OCI-M2 (cell line): ENCODE data around the gene CFAP70.
"Not testable (repeated sequence)": the region's sequence is repeated elsewhere in the genome, so short reads cannot be mapped to it uniquely, and the experiment has no call there.

ENCODE experiments used
- DNase-seq: peaks from one replicate; lab custom pipeline; 2025; ENCODE audit not compliant: unreplicated experiment; lab: John Stamatoyannopoulos, UW

Gene CFAP70

DNA sequence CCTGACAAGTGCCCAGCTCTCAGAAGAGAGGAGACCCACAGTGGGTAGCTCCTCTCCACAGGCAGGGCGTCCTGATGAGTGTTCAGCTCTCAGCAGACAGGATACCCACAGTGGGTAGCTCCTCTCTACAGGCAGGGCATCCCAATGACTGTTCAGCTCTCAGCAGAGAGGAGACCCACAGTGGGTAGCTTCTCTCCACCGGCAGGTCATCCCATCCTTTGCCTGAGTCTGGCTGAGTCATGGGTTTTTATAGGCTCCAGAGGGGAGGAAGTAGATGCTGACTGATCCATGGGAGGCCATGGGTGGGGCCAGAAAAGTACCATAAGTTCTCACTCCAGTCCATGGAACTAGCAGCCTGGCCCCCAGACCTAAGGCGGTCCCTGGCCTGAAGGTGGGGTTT, 18.5 kb downstream of the CFAP70 start:
- DNase-seq, result no peak

DNA sequence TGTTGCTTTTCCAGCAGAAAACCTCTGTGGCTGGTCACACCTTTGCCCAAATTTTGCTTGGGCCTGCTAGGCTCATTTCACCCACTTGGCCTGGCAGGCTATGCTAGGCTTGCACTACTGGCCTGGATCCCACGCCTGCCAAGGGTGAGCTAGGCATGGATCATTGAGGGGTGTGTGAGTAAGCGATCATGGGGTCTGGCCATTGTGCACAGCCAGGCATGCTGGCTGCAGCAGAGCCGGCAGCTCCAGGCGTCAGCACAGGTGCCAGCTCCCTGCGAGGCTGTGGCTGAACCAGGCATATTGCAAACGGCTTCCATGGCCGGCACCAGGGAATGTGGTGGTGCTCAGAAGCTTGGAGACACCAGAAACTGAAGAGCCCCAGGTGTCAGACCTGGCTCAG, 19.2 kb downstream of the CFAP70 start:
- no peak for DNase-seq

DNA sequence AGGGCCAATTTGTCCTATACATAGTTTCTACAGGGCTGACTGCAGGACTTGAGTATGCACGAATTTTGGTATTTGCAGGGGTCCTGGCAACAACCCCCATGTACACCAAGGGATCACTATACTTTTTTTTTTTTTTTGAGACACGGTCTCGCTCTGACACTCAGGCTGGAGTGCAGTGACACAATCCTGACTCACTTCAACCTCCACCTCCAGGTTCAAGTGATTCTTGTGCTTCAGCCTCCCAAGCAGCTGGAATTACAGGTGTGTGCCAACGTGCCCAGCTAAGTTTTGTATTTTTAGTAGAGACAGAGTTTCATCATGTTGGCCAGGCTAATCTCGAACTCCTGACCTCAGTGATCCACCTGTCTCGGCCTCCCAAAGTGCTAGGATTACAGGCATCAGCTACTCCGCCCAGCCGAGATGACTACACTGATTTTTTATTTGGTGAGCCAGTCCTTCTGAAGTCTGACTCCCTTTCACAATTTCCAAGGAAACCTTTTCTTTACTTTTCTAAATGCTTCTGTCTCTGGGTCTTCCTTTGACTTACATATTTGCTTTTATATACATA, 19.8 kb downstream of the CFAP70 start:
- DNase-seq, result no peak

DNA sequence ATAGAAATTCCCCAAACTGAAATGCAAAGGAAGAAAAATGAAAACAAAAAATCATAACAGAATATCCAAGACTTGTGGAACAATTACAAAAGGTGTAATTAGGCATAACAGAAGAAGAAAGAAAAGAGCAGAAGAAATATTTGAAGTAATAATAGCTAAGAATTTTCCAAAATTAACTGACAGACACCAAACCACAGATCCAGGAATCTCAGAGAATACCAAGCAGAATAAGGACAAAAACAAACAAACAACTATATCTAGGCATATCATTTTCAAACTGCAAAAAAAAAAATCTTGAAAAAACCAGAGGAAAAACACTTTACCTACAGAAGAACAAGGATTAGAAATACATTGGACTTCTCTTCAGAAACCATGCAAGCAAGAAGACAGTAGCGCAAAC, 25.5 kb downstream of the CFAP70 start:
- no peak for DNase-seq

DNA sequence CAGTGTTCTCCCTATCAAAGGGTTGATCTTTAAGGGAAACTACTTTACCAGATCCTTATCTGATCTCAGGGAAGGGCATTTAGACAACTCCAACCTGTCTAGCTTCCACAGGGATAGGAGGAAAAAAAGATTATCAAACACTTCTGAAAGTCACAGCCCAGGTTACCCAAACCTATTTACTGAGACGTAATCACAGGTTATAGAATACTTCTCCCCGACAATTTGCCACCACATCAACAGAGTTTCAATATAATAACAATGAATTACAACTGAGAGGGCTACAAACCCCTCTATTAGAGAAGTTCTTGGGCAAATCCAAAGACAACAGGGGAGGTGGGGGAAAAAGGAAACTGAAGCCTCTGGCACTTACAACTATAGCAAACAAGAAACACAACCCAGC, 26.3 kb downstream of the CFAP70 start:
- DNase-seq, result no peak

DNA sequence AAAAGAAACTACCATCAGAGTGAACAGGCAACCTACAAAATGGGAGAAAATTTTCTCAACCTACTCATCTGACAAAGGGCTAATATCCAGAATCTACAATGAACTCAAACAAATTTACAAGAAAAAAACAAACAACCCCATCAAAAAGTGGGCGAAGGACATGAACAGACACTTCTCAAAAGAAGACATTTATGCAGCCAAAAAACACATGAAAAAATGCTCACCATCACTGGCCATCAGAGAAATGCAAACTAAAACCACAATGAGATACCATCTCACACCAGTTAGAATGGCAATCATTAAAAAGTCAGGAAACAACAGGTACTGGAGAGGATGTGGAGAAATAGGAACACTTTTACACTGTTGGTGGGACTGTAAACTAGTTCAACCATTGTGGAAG, 30.1 kb downstream of the CFAP70 start:
- not testable (repeated sequence) for DNase-seq

DNA sequence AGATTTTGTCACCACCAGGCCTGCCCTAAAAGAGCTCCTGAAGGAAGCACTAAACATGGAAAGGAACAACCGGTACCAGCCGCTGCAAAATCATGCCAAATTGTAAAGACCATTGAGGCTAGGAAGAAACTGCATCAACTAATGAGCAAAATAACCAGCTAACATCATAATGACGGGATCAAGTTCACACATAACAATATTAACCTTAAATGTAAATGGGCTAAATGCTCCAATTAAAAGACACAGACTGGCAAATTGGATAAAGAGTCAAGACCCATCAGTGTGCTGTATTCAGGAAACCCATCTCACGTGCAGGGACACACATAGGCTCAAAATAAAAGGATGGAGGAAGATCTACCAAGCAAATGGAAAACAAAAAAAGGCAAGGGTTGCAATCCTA, 33.4 kb downstream of the CFAP70 start:
- not testable (repeated sequence) for DNase-seq

DNA sequence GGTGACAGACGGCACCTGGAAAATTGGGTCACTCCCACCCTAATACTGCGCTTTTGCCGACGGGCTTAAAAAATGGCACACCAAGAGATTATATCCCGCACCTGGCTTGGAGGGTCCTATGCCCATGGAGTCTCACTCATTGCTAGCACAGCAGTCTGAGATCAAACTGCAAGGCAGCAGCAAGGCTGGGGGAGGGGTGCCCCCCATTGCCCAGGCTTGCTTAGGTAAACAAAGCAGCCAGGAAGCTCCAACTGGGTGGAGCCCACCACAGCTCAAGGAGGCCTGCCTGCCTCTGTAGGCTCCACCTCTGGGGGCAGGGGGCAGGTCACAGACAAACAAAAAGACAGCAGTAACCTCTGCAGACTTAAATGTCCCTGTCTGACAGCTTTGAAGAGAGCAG, 35.1 kb downstream of the CFAP70 start:
- not testable (repeated sequence) for DNase-seq

DNA sequence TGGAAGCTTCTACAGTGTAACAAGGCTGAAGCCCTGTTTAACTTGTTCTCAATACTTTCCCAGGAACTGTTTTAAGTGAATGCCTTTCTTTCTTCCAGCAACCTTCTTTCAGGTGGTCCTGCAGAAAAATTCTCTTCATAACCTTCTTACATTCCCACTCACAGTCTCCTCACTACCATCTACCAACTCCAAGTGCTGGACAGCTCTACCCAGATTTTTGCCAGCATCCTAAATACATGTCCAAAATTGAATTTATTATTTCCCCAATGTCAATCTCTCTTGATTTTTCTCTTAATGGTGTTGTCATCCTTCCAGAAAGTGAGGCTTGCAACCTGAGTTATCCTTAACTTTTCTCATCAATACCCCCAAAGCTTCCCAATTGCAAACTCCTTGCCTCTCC, 48.2 kb downstream of the CFAP70 start:
- no peak for DNase-seq

DNA sequence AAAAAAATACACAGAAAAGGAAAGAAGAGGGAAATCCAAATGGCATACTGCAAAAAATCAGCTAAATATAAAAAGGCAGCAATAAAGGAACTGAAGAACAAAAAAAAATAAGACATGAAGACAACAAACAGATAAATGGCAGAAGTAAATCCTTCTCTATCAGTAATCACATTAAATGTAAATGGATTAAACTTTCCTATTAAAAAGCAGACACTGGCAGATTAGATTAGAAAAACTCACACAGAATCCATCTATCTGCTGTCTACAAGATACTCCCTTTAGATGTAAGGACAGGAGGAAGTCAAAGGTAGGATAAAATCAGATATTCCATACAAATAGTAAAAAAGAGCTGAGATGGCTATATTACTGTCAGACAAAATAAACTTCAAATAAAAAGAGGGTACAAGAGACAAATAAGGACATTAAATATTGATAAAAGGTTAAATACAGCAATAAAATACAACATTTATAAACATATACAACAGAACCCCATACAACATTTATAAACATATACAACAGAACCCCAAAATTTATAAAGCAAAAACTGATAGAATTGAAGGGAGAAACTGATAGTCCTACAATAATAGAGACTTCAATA, 51.4 kb downstream of the CFAP70 start:
- DNase-seq, result no peak

DNA sequence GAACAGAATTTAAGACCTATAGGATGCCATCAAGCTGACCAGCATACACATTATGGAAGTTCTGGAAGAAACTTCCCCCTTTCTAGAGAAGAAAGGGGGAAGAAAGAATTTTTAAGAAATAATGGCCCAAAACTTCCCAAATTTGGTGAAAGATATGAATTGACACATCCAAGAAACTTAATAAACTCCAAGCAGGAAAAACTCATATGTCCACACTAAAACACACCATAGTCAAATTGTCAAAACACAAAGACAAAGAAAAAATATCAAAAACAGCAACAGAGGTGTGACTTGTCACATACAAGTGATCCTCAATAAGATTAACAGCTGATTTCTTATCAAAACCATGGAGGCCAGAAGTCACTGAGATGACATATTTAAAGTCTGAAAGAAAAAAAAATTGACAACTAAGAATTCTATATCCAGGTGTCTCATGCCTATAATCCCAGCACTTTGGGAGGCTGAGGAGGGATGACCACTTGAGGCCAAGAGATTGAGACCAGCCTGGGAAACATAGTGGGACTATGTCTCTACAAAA, 52.4 kb downstream of the CFAP70 start:
- DNase-seq, result no peak

DNA sequence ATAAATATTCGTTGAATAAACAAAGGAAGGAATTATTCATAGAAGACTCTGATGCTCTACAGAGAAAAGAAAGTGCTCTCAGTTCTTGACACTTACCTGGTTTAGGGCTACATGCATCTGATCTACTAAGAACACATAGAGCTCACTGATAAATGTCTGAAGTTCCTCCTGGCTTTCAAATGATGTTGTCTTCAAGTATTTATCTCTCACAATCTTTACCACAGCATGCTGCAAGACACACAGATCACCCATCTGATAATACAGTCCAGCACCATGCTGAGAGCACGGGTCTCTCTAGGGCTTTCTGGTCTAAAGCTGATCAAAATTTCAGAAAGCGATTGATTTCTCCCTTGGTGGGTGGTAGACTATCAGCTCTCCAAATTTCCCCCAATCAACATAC, 61.7 kb downstream of the CFAP70 start:
- DNase-seq, result no peak

DNA sequence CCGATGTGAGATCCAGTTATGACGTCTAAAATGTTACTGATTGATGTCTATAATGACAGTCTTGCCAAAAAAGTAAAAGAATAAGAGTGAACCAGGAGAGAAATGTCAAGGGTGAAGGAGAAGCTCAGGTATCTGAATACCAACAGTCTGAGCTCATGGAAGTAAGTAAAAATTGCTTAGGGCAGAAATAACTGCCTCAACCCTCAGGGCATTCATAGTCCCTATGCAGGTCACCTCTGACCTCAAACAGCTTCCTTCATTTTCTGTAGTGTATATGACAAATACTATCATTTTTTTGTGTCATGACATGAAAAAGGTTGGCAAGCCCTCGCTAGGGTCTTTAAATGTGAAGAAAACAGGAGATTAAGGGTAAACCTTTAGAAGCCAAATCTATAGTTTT, 65.2 kb downstream of the CFAP70 start:
- DNase-seq, result no peak

DNA sequence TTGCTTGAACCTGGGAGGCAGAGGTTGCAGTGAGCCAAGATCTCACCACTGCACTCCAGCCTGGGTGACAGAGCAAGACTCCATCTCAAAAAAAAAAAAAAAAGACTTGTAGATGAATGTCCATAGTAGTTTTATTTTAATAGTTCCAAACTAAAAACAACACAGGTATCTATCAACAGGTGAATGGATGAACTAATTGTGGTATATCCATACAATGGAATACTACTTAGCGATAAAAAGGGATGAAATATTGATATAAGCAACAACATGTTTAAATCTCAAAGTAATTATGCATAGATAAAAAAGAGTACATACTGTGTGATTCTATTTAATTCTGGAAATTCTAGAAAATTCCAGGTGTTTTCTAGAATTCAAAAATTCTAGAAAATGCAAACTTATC, 68.7 kb downstream of the CFAP70 start:
- no peak for DNase-seq

DNA sequence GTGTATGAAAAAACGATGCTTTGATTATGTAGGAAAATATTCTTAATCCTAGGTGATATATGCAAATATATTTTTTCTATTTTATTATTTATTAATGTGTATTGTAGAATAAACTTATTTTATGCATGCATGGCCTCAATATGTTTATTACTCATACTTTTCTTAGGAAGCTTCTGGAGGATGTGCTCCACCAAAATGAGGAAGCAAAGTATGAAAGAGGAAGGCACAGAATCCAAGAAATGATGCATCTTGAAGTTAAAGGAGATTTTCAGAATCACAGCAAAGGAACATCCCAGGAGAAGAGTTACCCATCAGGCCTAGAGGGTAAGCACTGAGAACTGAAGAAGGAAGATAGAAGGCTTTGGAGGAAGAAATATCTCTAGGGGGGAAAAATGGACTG, 71.2 kb downstream of the CFAP70 start:
- no peak for DNase-seq

DNA sequence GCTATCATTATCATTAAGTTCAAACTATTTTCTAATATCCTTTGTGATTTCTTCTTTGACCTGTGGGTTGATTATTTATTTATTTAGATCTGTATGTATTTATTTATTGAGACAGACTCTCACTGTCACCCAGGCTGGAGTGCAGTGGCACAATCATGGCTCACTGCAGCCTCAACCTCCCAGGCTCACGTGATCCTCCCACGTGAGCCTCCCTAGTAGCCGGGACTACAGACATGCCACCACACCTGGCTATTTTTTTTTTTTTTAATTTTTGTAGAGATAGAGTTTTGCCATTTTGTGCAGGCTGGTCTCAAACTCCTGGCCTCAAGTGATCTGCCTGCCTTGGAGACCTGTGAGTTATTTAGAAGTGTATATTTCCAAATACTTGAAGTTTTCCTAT, 77.6 kb downstream of the CFAP70 start:
- no peak for DNase-seq

DNA sequence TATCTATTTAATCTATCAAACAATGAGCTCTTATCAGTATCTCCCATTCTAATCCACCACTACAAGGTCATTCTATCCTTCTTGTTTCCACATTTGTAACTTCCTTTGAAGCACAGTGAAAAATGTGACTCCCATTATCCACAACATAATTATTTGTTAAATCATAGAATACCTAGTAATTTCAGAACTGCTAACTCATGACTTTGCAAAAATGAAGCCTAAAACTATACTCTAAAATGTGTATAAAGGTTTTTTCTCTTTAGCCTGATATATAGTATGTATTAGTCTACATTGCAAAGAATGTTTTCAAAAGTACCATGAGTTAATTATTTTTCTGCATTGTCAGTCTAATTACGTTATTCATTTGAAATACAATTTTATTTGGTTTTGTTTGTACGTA, 94.2 kb downstream of the CFAP70 start:
- DNase-seq, result no peak

DNA sequence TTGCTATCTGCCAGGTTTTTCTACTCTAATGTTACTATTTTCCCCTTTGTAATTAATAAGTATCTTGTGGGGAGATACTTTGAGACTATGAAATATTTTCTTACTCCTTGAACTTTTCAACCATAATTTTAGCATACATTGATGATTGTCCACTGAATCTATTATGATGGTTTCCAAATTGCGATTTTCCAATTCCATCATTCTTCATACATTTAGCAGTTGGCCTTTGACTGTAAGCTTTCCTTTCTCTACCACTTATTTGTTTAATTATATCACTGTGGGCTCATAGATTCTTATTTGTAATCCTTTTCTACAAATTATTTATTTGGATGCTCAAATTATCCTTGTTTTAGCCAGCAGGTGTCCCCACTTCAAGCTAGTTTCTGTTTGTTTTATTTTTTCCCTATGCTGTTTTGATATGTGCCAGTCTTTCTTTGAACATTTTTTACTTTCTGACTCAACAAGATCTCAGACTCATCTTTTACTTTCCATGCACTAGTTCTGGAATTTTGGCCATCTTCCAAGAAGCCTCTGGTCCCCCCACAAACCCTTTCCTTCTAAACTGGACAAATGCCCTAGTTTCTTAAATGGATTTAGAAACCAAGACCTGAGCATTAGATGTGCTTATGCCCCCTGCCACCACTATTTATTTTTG, 94.8 kb downstream of the CFAP70 start:
- DNase-seq, result no peak

DNA sequence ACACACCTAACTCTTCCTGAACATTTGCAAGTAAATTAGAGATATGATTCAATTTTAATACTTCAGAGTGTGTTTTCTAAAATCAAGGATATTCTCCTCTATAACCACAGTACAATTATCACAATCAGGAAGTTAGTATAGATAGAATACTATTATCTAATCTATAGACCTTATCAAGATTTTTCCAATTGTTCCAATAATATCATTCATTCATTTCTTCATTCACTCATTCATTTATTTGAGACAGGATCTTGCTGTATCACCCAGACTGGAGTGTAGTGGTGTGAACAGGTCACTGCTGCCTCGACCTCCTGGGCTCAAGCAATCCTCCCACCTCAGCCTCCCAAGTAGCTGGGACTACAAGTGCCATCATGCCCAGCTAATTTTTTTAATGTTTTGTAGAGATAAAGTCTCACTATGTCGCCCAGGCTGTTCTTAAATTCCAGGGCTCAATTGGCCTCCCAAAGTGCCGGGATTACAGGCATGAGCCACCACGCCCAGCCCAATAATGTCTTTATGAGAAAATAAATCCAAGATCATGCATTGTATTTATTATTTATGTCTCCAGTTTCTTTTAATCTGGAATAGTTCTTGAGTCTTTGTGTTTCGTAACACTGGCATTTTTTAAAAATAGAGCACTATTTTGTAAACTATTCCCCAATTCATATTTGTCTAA, 95.6 kb downstream of the CFAP70 start:
- DNase-seq, result no peak

DNA sequence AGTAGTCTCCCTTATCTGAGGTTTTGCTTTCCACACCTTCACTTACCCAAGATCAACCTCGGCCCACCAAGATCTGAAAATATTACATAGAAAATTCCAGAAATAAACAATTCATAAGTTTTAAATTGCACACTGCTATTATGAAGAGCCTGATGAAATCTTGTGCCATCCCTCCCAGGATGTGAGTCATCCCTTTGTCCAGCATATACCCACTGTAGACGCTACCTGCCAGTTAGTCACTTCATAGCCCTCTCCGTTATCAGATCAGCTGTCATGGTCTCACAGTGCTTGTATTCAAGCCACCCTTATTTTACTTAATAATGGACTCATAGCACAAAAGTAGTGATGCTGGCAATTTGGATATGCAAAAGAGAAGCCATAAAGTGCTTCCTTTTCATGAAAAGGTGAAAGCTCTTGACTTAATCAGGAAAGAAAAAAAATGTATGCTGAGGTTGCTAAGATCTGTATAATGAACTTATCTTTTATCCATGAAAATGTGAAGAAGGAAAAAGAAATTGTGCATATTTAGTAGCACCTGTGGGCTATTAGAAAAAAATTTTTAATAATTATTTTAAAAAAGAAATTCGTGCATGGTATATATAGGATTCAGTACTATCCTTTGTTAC, 96.4 kb downstream of the CFAP70 start:
- DNase-seq, result no peak

DNA sequence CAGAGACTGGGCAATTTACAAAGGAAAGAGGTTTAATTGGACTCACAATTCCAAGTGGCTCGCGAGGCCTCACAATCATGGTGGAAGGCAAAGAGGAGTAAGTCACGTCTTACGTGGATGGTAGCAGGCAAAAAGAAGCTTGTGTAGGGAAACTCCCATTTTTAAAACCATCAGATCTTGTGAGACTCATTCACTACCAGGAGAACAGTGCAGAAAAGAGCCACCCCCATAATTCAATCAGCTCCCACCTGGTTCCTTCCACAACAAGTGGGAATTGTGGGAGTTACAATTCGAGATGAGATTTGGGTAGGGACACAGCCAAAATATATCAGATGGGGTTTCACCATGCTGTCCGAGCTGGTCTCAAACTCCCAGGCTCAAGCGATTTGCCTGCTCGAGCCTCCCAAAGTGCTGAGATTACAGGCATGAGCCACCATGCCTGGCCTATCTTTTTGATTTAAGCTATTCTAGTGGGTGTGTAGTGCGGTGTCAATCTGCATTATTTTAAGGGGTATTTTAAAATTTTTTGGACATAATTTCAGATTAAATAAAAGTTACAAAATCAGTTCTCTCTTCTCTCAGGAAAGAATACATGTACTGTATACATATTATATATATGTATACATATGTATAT, 97.2 kb downstream of the CFAP70 start:
- DNase-seq, result no peak
